HG02973 (cell line): ENCODE measurements around the gene STRN3.
"Not testable (repeated sequence)": the region's sequence is repeated elsewhere in the genome, so short reads cannot be mapped to it uniquely, and the experiment has no call there.

Experiments used
- ATAC-seq: cut with Tn5 transposase; IDR thresholded peaks from one replicate; pipeline ENCODE4 v1.9.1; 2021; ENCODE audit warnings: moderate library complexity; ENCODE audit not compliant: unreplicated experiment

Gene STRN3

GRCh38 chr14:31037709-31038221, 11.6 kb upstream of the STRN3 start:
- ATAC-seq = no peak

DNA sequence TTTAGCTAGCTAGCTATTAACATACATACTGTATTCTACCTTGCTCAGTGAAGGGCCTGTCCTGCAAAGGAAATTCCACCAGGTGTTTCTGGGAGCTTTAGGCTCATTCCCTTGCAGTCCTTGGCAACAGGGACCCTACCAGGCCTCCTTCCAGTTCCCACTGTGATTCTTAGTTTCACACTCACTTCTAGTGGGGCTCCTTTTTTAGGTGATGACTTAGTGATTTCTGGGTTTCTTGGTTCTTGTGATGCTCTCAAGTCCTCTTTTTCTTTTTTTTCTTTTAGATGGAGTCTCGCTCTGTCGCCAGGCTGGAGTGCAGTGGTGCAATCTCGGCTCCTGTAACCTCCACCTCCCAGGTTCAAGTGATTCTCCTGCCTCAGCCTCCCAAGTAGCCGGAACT, 10.4 kb upstream of the STRN3 start:
- no peak for ATAC-seq

DNA sequence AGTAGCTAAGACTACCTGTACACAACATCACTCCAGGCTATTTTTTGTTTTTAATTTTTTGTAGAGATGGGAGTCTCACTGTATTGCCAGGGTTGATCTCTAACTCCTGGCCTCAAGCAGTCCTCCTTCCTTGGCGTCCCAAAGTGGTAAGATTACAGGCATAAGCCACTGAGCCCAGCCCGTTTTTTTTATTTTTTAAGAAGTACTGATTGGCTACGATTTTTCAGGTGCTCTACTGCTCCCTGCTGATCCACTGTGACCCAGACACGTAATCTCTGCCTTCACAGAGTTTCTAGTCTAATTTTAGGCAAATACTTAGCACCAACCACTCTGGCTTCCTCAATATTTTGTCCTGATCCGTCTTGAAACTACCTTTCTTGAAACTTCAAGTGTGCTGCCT, 4.3 kb upstream of the STRN3 start:
- no peak for ATAC-seq

GRCh38 chr14:31029016-31029970, 3.1 kb upstream of the STRN3 start:
- no peak for ATAC-seq

DNA sequence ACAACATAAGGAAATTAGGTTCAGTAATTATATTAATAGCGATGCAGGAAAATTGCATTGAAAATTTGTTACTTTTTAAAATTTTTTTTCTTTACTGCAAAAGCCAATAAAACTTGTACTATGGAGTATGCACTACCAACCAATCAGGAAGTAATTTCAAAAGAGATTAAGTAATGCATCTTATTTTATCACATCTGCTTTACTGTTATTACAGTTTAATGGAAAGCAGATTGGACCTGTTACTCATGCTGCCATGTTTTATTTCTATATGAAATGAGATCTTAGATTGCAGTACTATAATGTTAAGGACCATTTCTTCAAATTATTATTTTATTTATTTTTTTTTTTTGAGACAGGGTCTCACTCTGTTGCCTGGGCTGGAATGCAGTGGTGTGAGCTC, 1.7 kb upstream of the STRN3 start:
- no peak for ATAC-seq

- peak; percentile 92 for ATAC-seq
Observed at GRCh38 chr14:31026450-31027235, 464 bp upstream of the STRN3 start.

DNA sequence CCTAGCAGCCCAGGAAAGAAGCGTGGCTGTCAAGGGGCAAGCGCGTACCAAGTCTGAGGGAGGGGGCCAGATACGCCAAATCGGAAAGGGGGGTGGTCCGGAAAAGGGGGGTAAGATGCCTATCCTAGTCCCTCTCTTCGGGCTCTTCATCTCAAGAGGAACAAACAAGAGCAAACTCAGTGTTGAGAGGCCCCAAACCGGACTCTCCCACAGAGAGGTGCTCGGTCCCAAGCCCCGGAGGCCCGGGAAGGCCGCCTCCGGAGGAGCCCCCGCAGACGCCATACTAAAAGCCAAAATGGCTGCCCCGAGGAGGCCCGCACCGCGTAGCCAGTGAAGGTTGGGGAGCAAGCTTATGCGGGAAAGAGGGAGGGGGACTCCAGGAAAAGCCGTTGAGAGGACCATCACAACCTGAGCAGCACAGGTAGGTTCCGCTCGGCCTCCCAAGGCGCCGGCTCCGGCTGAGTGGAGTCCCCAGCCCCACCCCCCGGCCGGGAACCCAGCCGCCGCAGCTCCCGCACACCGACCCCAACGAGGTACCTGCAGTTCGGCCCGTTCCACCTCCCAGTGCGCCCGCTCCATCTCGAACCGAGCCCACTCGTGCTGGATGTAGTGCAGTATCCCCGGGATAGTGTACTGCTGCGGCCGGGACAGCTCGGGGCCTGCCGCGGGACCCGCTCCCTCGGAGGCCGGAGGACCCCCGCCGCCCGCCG, 657 bp downstream of the STRN3 start, which contains the start of gene AP4S1:
AP4S1 (plus strand) TSS at position 283 of the 710 bp plus-strand sequence. CDS start 40,548 bp downstream, outside the sequence.
- ATAC-seq = no peak

DNA sequence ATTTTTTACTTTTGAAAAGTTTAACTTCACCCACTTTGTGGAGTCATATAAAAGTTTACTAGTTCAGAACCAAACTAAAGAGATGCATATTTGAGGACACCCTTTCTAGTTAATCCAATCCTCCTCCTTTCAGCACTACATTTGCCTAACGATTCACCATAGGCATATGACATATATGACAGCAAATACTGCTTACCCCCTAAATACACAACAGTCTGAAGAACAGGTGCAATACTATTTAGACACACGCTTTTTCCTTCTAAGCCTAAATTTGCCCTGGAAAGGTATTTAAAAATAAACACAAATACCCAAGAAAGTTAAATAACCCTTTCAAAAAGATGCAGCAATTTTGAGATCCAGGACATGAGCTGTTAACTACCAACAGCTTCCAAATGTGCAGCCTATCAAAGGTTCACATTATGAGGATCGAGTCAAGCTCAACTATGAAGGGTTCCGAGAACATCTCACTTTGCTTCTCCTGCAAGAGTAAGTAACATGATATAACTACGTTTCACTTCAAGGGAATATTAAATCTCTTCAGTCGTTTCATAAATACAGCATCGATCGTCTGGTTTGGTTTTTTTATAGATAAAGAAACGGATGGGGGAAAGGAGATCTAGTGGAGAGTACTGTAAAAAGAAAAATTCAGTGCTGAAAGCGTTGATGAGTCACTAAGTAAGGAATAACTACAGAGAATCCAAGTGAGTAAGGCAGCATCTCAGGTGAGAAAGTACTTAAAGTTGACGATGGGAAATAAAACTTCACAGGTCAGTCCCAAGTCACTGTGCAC, 1.4 kb downstream of the STRN3 start:
- ATAC-seq = no peak

- ATAC-seq = no peak
Observed at GRCh38 chr14:31024010-31024480, 2.1 kb downstream of the STRN3 start.

- ATAC-seq = no peak
Observed at GRCh38 chr14:31022386-31022785, 3.8 kb downstream of the STRN3 start.

DNA sequence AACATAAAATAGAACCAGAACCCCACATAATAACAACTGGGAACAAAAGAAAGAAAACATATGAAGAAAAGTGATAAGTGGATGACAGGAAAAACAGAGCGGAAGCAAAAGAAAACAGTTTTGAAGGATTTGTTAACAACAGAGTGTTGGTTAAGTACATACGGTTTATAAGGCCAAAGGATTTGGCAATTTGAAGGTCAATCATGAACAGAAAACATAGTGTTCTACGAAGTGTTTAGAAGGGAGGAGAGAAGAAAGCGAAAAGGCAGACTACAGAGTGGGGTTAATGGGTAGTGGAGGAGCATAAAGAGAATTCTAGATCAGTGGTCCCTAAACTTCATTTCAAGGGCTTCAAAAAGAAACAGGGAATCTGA, 4.6 kb downstream of the STRN3 start:
- ATAC-seq = no peak

GRCh38 chr14:31020834-31021575, 5.2 kb downstream of the STRN3 start:
- ATAC-seq = no peak

- ATAC-seq = no peak
Observed at GRCh38 chr14:31018057-31018645, 8.0 kb downstream of the STRN3 start.

GRCh38 chr14:31013841-31014240, 12.3 kb downstream of the STRN3 start:
- no peak for ATAC-seq

DNA sequence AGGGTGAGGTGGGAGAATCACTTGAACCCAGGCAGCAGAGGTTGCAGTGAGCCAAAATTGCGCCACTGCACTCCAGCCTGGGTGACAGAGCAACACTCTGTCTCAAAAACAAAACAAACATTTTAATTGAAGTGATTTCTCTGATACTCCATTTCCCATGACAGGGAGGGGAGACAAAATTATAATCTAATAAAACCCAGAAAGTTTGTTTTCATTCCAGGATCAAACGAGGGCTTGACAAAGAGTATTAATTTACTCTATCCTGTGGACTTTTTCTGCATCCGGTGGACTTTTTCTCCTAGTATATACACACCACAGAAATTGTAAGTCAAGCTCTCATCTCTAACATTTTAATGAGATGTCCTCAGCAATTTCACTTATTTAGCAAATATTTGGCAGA, 15.2 kb downstream of the STRN3 start:
- no peak for ATAC-seq

- ATAC-seq = no peak
Observed at GRCh38 chr14:31009836-31010574, 16.2 kb downstream of the STRN3 start.

DNA sequence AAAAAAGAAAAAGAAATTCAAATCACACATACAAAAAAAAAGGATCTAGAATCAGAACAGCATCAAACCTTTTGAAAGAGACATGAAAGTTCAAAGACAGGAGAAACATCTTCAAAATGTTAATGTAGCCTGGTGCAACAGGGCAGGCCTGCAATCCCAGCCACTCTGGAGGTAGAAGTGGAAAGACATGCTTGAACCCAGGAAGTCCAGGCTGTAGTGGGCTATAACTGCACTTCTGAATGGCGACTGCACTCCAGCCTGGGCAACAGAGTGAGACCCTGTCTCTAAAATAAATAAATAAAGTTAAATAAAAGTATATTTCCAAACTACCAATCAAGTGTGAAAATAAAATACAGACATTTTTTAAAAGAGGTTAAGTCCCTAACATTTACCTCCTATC, 19.5 kb downstream of the STRN3 start:
- no peak for ATAC-seq

DNA sequence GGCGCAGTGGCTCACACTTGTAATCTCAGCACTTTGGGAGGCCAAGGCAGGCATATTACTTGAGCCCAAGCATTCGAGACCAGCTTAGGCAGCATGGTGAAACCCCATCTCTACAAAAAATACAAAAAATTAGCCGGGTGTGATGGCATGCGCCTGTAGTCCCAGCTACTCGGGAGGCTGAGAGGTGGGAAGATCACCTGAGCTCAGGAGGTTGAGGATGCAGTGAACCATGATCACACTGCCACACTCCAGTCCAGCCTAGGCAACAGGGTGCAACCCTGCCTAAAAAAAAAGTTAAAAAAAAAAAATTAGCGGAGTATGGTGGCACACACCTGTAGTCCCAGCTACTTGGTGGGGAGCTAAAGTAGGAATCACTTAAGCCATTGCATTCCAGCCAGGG, 22.2 kb downstream of the STRN3 start:
- not testable (repeated sequence) for ATAC-seq
